ENCODE results near the gene ENO4. TPM values are rescaled to one million over a fixed set of nuclear protein-coding genes. Genes with fewer than 3 reads are reported as not detected.

ENO4 gene
- total RNA-seq, 2 donors from 2014 or later = 0.34 TPM; not detected in 1

Other genes with a start within 250 kb of the ENO4 start
- gene PNLIPRP2, start 228.5 kb upstream of the ENO4 start, total RNA-seq = not detected
- gene HSPA12A, start 106.9 kb upstream of the ENO4 start, total RNA-seq = 10 to 100 TPM; 16.6 to 23.4 TPM
- 10 to 100 TPM in 1 of 2 donors, 1 to 10 TPM in 1; 7.0 to 10.7 TPM for gene SHTN1, start 155.7 kb downstream of the ENO4 start, total RNA-seq